ENCODE results near the gene POMP. TPM values are rescaled to one million over a fixed set of nuclear protein-coding genes. Genes with fewer than 3 reads are reported as not detected.
"Not testable (repeated sequence)": the region's sequence is repeated elsewhere in the genome, so short reads cannot be mapped to it uniquely, and the experiment has no call there.

Gene POMP
- polyA plus RNA-seq, 3 donors, result 81.5 to 90.7 (median 82.6) TPM

- DNase-seq, result no peak
Measured at GRCh38 chr13:28630869-28631268, 28.1 kb upstream of the POMP start.

- no peak for DNase-seq
Measured at GRCh38 chr13:28631801-28632200, 27.1 kb upstream of the POMP start.

GRCh38 chr13:28636069-28636468, 22.9 kb upstream of the POMP start:
- DNase-seq, result no peak

- DNase-seq, result peak; percentile 35
Measured at GRCh38 chr13:28636677-28637317, 22.1 kb upstream of the POMP start.

- DNase-seq, result no peak
Measured at GRCh38 chr13:28637714-28638355, 21.1 kb upstream of the POMP start.

- no peak for DNase-seq
Measured at GRCh38 chr13:28638756-28639155, 20.2 kb upstream of the POMP start.

GRCh38 chr13:28640861-28641599, 17.9 kb upstream of the POMP start:
- DNase-seq, result peak; percentile 47

GRCh38 chr13:28641600-28641926, 17.4 kb upstream of the POMP start:
- no peak for DNase-seq

GRCh38 chr13:28650284-28650683, 8.6 kb upstream of the POMP start:
- DNase-seq, result no peak

GRCh38 chr13:28651810-28652401, 7.0 kb upstream of the POMP start:
- DNase-seq, result no peak

- DNase-seq, result no peak
Measured at GRCh38 chr13:28653111-28653510, 5.8 kb upstream of the POMP start.

GRCh38 chr13:28654276-28654675, 4.7 kb upstream of the POMP start:
- no peak for DNase-seq

- DNase-seq, result no peak
Measured at GRCh38 chr13:28655561-28655960, 3.4 kb upstream of the POMP start.

GRCh38 chr13:28657784-28658538, 969 bp upstream of the POMP start:
- no peak for DNase-seq

GRCh38 chr13:28658539-28658795, 463 bp upstream of the POMP start:
- DNase-seq, result no peak

- DNase-seq, result no peak
Measured at GRCh38 chr13:28659621-28659970, 666 bp downstream of the POMP start.

GRCh38 chr13:28666897-28667488, 8.1 kb downstream of the POMP start:
- DNase-seq, result no peak

- DNase-seq, result no peak
Measured at GRCh38 chr13:28671126-28671792, 12.3 kb downstream of the POMP start.

- DNase-seq, result no peak
Measured at GRCh38 chr13:28678809-28679208, 19.9 kb downstream of the POMP start.

- no peak for DNase-seq
Measured at GRCh38 chr13:28679628-28680027, 20.7 kb downstream of the POMP start.

GRCh38 chr13:28680541-28680940, 21.6 kb downstream of the POMP start:
- no peak for DNase-seq

GRCh38 chr13:28683169-28683568, 24.2 kb downstream of the POMP start:
- DNase-seq, result not testable (repeated sequence)
